ENCODE results near the gene SSX7. TPM values are rescaled to one million over a fixed set of nuclear protein-coding genes. Genes with fewer than 3 reads are reported as not detected.
"Not testable (repeated sequence)": the region's sequence is repeated elsewhere in the genome, so short reads cannot be mapped to it uniquely, and the experiment has no call there.

Gene SSX7
- total RNA-seq = not detected

- POLR2A ChIA-PET, CTCF ChIA-PET: not testable (repeated sequence)
Observed at GRCh38 chrX:52654800-52655199, at the start of gene SSX7. Gene SSX7, minus strand, starts transcription at chrX:52654900. Its CDS starts 1,428 bp downstream, at chrX:52653472.

GRCh38 chrX:52692034-52692433 is 37.3 kb upstream of the SSX7 start:
- CTCF ChIA-PET, POLR2A ChIA-PET: not testable (repeated sequence)

- POLR2A ChIA-PET, CTCF ChIA-PET: not testable (repeated sequence)
Observed at GRCh38 chrX:52662218-52662617, 7.5 kb upstream of the SSX7 start.

GRCh38 chrX:52655475-52655874 is 775 bp upstream of the SSX7 start:
- POLR2A ChIA-PET, CTCF ChIA-PET: not testable (repeated sequence)

- CTCF ChIA-PET, POLR2A ChIA-PET: not testable (repeated sequence)
Observed at GRCh38 chrX:52650676-52651075, 4.0 kb downstream of the SSX7 start.

GRCh38 chrX:52648956-52649355 is 5.7 kb downstream of the SSX7 start:
- CTCF ChIA-PET, POLR2A ChIA-PET: not testable (repeated sequence)

- CTCF ChIA-PET, POLR2A ChIA-PET: not testable (repeated sequence)
Observed at GRCh38 chrX:52628483-52628882, 26.2 kb downstream of the SSX7 start.

GRCh38 chrX:52620661-52621060 is 34.0 kb downstream of the SSX7 start:
- POLR2A ChIA-PET, CTCF ChIA-PET: not testable (repeated sequence)

GRCh38 chrX:52608961-52609360 is 45.7 kb downstream of the SSX7 start:
- ChIA-PET CTCF (no interaction called here), POLR2A (no interaction called here)

GRCh38 chrX:52603151-52603550 is 51.5 kb downstream of the SSX7 start:
- POLR2A ChIA-PET = not testable (repeated sequence)

GRCh38 chrX:52598886-52599285 is 55.8 kb downstream of the SSX7 start:
- CTCF ChIA-PET = no interaction called here
- POLR2A ChIA-PET = no interaction called here

More at GRCh38 chrX:52603151-52603550, 51.5 kb downstream of the SSX7 start:
- CTCF ChIA-PET = not testable (repeated sequence)

GRCh38 chrX:52594658-52595057 is 60.0 kb downstream of the SSX7 start:
- ChIA-PET CTCF (no interaction called here), POLR2A (no interaction called here)

Other genes with a start within 250 kb of the SSX7 start
- gene XAGE1A, start 159.1 kb downstream of the SSX7 start, total RNA-seq = not detected
- gene XAGE1B, start 137.8 kb downstream of the SSX7 start, total RNA-seq = not detected
- not detected for gene SSX2, start 52.3 kb upstream of the SSX7 start, total RNA-seq
- not detected for gene SSX2B, start 96.4 kb upstream of the SSX7 start, total RNA-seq
- not detected for gene SPANXN5, start 142.5 kb upstream of the SSX7 start, total RNA-seq
- gene XAGE5, start 156.4 kb upstream of the SSX7 start, total RNA-seq = not detected
- not detected for gene XAGE3, start 213.2 kb upstream of the SSX7 start, total RNA-seq
- 10 to 100 TPM; 12.6 to 14.1 TPM for gene FAM156B, start 242.4 kb upstream of the SSX7 start, total RNA-seq

All from activated CD8-positive, alpha-beta memory T cell treated with anti-CD3 and anti-CD28 coated beads for 36 hours (primary cell).